Esophagus squamous epithelium (tissue), 4 donors: Measurements from ENCODE around the gene RPS8.

ENCODE experiments used
- CTCF ChIP-seq, 6 experiments: fragments of 450-650 bp in 4 of 6; fragments of 200-600 bp in 2 of 6; sonication (generic) in 2 of 6; IDR thresholded peaks; one replicate each; pipeline ENCODE4 v1.5.1; 2016 to 2019; ENCODE audit warnings: antibody characterized with exemption in 6 of 6, mild to moderate bottlenecking in 4 of 6, moderate library complexity in 4 of 6
- POLR2A ChIP-seq, 4 donors: fragments of 450-650 bp; IDR thresholded peaks; one replicate each; pipeline ENCODE4 v1.6.1; 2017; ENCODE audit warnings: antibody characterized with exemption in 4 of 4, mild to moderate bottlenecking in 4 of 4, moderate library complexity in 3 of 4

- TF ChIP-seq CTCF (IDR thresholded peaks at IDR 0.05): no peak
- no peak for TF ChIP-seq POLR2A (IDR thresholded peaks at IDR 0.05)
Measured at GRCh38 chr1:44822131-44822701, 46.9 kb downstream of the RPS8 start.
